K562 (cell line): ENCODE data around the gene SLC35A4. TPM values are rescaled to one million over a fixed set of nuclear protein-coding genes. Genes with fewer than 3 reads are reported as not detected.
A peak's percentile ranks its signal among the peaks of the same experiment; 100 is the strongest.

Source experiments
- CHAMP1 ChIP-seq: fragments of 450-650 bp; IDR thresholded peaks from 2 replicates; pipeline ENCODE4 v1.6.1; 2016; ENCODE audit warnings: mild to moderate bottlenecking
- ELF4 ChIP-seq: fragments of 450-650 bp; formaldehyde crosslinking; IDR thresholded peaks from 2 replicates; pipeline ENCODE4 v1.4.0; 2022; ENCODE audit warnings: missing genetic modification characterization
- GTF2E2 ChIP-seq: fragments of 200-800 bp; sonication (Bioruptor generic); IDR thresholded peaks from 2 replicates; pipeline ENCODE4 v1.6.1; 2016; ENCODE audit warnings: missing genetic modification characterization, missing compliant biosample characterization
- LARP7 ChIP-seq: fragments of 450-650 bp; IDR thresholded peaks from 2 replicates; pipeline ENCODE4 v1.6.1; 2016
- MAFF ChIP-seq: IDR thresholded peaks from 2 replicates; pipeline ENCODE4 v1.6.1; 2012; ENCODE audit warnings: low read length, improper control_type of control experiment
- NR2C2 ChIP-seq, 2 experiments: fragments of 200-800 bp in 1 of 2; sonication (Bioruptor generic) in 1 of 2; sonication (generic) in 1 of 2; formaldehyde crosslinking in 1 of 2; IDR thresholded peaks; 2 replicates each; pipeline versions ENCODE4 v1.6.1 to v1.8.0; 2016 to 2022; ENCODE audit warnings: mild to moderate bottlenecking in 1 of 2, missing compliant biosample characterization in 1 of 2, missing genetic modification characterization in 1 of 2, missing genetic modification reagents in 1 of 2
- PHB2 ChIP-seq: fragments of 450-650 bp; IDR thresholded peaks from 2 replicates; pipeline ENCODE4 v1.6.1; 2017; ENCODE audit warnings: low read depth
- POLR3G ChIP-seq: IDR thresholded peaks from 2 replicates; pipeline ENCODE4 v1.6.1; 2011; ENCODE audit not compliant: insufficient read length, insufficient replicate concordance; ENCODE audit errors: extremely low read depth
- ZC3H11A ChIP-seq: IDR thresholded peaks from 2 replicates; pipeline ENCODE4 v1.6.1; 2012; ENCODE audit warnings: low read depth, low read length, improper control_type of control experiment
- ZNF740 ChIP-seq, 3 experiments: fragments of 200-800 bp in 1 of 3; sonication (Bioruptor generic) in 1 of 3; sonication (generic) in 1 of 3; formaldehyde crosslinking in 1 of 3; IDR thresholded peaks; 2 replicates each; pipeline versions ENCODE4 v1.6.1 to v1.8.0; 2016 to 2022; ENCODE audit warnings: mild to moderate bottlenecking in 2 of 3, missing compliant biosample characterization in 2 of 3, missing genetic modification characterization in 2 of 3, missing genetic modification reagents in 1 of 3
- polyA plus RNA-seq, 8 experiments: library from polyadenylated mRNA; depleted of rRNA in 4 of 8; stranded (reverse) in 5 of 8; unstranded in 3 of 8; fragments of >200 nt; fragmentation: Nextera tagmentation in 2 of 8; fragmentation: Illumina TruSeq in 1 of 8; extraction: Ambion mirVana in 2 of 8; extraction: Trizol in 1 of 8; gene quantifications; 2 replicates each; pipeline versions ENCODE4 v1.2.1 to v1.2.3, GENCODE V29; 2011 to 2014; ENCODE audit warnings: inconsistent platforms in 1 of 8, missing spikeins in 1 of 8
- total RNA-seq, 7 experiments: library from RNA; depleted of rRNA in 6 of 7; stranded (reverse); fragments of >200 nt in 6 of 7; fragmentation: Illumina TruSeq in 2 of 7; extraction: Trizol in 2 of 7; gene quantifications; 2 replicates each; pipeline versions ENCODE4 v1.2.1 to v1.2.3, GENCODE V29; 2011 to 2021; ENCODE audit warnings: low replicate concordance in 1 of 7
- TF ChIP-seq, protein P1 (sequence below), 2 experiments: fragments of 450-650 bp; IDR thresholded peaks; 2 replicates each; pipeline ENCODE4 v1.6.1; 2016; ENCODE audit warnings: mild to moderate bottlenecking in 2 of 2, borderline replicate concordance in 1 of 2, low read depth in 1 of 2, moderate library complexity in 1 of 2
- TF ChIP-seq, protein P2 (sequence below): fragments of 450-650 bp; IDR thresholded peaks from 2 replicates; pipeline ENCODE4 v1.6.1; 2016; ENCODE audit warnings: borderline replicate concordance

Gene SLC35A4
- total and polyA plus RNA-seq, 9 of the 15 experiments (the other 6 are each of a cell fraction or from before 2014, with no cell fraction given): 21.8 to 171 (median 42.5) TPM

GRCh38 chr5:140565024-140565779 lies 574 bp downstream of the SLC35A4 start (continued):
- TF ChIP-seq, protein P1, sequence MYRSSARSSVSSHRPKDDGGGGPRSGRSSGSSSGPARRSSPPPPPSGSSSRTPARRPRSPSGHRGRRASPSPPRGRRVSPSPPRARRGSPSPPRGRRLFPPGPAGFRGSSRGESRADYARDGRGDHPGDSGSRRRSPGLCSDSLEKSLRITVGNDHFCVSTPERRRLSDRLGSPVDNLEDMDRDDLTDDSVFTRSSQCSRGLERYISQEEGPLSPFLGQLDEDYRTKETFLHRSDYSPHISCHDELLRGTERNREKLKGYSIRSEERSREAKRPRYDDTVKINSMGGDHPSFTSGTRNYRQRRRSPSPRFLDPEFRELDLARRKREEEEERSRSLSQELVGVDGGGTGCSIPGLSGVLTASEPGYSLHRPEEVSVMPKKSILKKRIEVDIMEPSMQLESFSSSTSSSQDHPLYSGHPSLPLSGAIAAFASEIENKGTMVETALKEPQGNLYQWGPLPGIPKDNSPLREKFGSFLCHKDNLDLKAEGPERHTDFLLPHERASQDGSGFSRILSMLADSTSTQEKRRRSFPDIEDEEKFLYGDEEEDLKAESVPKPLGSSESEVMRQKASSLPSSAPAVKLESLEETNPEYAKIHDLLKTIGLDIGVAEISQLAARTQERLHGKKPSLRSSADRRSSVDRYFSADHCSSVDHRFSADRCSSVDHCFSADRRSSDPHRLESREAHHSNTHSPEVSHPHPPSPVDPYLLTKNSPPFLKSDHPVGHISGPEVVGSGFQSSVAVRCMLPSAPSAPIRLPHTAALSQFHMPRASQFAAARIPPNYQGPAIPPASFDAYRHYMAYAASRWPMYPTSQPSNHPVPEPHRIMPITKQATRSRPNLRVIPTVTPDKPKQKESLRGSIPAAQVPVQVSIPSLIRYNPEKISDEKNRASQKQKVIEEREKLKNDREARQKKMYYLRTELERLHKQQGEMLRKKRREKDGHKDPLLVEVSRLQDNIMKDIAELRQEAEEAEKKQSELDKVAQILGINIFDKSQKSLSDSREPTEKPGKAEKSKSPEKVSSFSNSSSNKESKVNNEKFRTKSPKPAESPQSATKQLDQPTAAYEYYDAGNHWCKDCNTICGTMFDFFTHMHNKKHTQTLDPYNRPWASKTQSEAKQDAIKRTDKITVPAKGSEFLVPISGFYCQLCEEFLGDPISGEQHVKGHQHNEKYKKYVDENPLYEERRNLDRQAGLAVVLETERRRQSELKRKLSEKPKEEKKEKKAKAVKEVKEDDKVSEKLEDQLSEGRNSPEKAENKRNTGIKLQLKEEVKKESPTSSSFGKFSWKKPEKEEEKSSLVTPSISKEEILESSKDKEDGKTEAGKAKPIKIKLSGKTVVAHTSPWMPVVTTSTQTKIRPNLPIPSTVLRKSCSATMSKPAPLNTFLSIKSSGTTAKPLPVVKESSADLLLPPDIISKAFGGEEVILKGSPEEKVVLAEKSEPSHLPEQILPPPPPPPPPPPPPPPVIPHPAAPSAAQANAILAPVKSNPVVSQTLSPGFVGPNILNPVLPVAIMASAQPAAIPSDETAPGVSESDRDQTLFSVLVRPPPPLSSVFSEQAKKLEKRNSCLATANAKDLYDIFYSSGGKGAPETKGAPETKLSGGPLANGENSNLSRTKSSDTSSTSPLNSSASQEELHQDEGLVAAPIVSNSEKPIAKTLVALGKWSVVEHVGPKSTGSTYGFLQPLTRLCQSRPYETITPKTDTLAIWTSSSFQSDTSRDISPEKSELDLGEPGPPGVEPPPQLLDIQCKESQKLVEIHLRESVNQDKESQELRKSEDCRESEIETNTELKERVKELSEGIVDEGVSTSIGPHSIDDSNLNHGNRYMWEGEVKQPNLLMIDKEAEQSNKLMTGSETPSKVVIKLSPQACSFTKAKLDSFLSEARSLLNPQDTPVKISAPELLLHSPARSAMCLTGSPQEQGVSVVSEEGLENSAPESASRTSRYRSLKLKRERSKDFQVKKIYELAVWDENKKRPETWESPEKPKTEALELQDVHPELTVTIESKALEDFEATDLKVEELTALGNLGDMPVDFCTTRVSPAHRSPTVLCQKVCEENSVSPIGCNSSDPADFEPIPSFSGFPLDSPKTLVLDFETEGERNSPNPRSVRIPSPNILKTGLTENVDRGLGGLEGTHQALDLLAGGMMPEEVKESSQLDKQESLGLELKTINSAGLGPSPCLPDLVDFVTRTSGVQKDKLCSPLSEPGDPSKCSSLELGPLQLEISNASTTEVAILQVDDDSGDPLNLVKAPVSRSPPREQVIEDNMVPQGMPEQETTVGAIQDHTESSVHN (IDR thresholded peaks at IDR 0.05; ENCODE audit: borderline replicate concordance in 1 of 2, low read depth in 1 of 2): no peak; a peak in 1 of 4 replicates
- no peak for TF ChIP-seq MAFF
- peak; percentile 85 for TF ChIP-seq GTF2E2
- no peak; the same call in 1 of the 2 replicates for TF ChIP-seq LARP7
- no peak for TF ChIP-seq ELF4
- no peak for TF ChIP-seq POLR3G
- no peak for TF ChIP-seq ZC3H11A
- no peak for TF ChIP-seq ZNF740 (CRISPR knock-in tag; IDR thresholded peaks at IDR 0.05)
- TF ChIP-seq ZNF740 (tag; IDR thresholded peaks at IDR 0.05): peak in 1 of 2 experiments; percentile 39; a peak in 1 of 4 replicates
- 0 out of 2 replicates have a peak, but pooled peaks have one; percentile 49 for TF ChIP-seq PHB2
- no peak for TF ChIP-seq NR2C2 (CRISPR knock-in tag; IDR thresholded peaks at IDR 0.05)
- TF ChIP-seq NR2C2 (tag; IDR thresholded peaks at IDR 0.05): no peak
- TF ChIP-seq, protein P2, sequence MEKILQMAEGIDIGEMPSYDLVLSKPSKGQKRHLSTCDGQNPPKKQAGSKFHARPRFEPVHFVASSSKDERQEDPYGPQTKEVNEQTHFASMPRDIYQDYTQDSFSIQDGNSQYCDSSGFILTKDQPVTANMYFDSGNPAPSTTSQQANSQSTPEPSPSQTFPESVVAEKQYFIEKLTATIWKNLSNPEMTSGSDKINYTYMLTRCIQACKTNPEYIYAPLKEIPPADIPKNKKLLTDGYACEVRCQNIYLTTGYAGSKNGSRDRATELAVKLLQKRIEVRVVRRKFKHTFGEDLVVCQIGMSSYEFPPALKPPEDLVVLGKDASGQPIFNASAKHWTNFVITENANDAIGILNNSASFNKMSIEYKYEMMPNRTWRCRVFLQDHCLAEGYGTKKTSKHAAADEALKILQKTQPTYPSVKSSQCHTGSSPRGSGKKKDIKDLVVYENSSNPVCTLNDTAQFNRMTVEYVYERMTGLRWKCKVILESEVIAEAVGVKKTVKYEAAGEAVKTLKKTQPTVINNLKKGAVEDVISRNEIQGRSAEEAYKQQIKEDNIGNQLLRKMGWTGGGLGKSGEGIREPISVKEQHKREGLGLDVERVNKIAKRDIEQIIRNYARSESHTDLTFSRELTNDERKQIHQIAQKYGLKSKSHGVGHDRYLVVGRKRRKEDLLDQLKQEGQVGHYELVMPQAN: 0 out of 2 replicates have a peak, but pooled peaks have one; percentile 14
- no peak for TF ChIP-seq CHAMP1
